ENCODE results near the gene TSPAN10. TPM values are rescaled to one million over a fixed set of nuclear protein-coding genes. Genes with fewer than 3 reads are reported as not detected.
A peak's percentile ranks its signal among the peaks of the same experiment; 100 is the strongest.

TSPAN10 gene
- total RNA-seq, 1 experiment from 2014 or later, result 1.8 TPM

GRCh38 chr17:81635973-81636504, 957 bp upstream of the TSPAN10 start:
- Mint-ChIP-seq H3K27ac (ENCODE audit: low read depth, unreplicated experiment) (peak overlapping the region; percentile 96), H3K4me3 (ENCODE audit: unreplicated experiment) (peak overlapping the region; percentile 89), H3K9me3 (ENCODE audit: unreplicated experiment) (no peaks in the 10 kb centered on the region), H3K27me3 (ENCODE audit: insufficient read depth, unreplicated experiment) (no peaks in the 10 kb centered on the region), H3K4me1 (ENCODE audit: insufficient read depth, unreplicated experiment) (peaks cover 6% of the 10 kb centered on the region), H3K36me3 (ENCODE audit: insufficient read depth, unreplicated experiment) (peaks cover 24% of the 10 kb centered on the region)
- TF ChIP-seq CTCF (IDR thresholded peaks at IDR 0.05; ENCODE audit: unreplicated experiment), result no peak
- DNase-seq (ENCODE audit: unreplicated experiment), result no peak
- ChIA-PET CTCF (interaction anchor here (0.6 to 0.7 kb wide), 4 partner anchors 22 to 115 kb away, joined by 3 to 4 read pairs (median 3); no protein-coding TSS in a partner anchor), POLR2A (interaction anchor here (0.6 to 5.7 kb wide), 19 partner anchors 11 to 241 kb away, joined by 3 to 65 read pairs (median 4); partner anchors contain the start of genes ARL16, BAHCC1, CCDC137 and FAAP100)
- intact Hi-C loops (cut with micrococcal nuclease), result loop anchor here (2.0 kb wide), 1 partner anchor 31 kb away; the partner anchor contains the start of genes CCDC137 and OXLD1
- no TSS peak for BruUV-seq (replicated peaks)

GRCh38 chr17:81638683-81639082, 1.7 kb downstream of the TSPAN10 start:
- H3K4me3 Mint-ChIP-seq (ENCODE audit: unreplicated experiment), result no peak overlapping the region
- no peak overlapping the region for H3K27ac Mint-ChIP-seq (ENCODE audit: low read depth, unreplicated experiment)
- no peak for DNase-seq (ENCODE audit: unreplicated experiment)
- POLR2A ChIA-PET, result interaction anchor here (0.7 to 5.7 kb wide), 3 partner anchors 27 to 1257 kb away, joined by 3 to 65 read pairs (median 6); partner anchors contain the start of genes ARL16 and HGS
- peaks cover 12% of the 10 kb centered on the region for H3K4me1 Mint-ChIP-seq (ENCODE audit: insufficient read depth, unreplicated experiment)
- H3K27me3 Mint-ChIP-seq (ENCODE audit: insufficient read depth, unreplicated experiment), result no peaks in the 10 kb centered on the region
- intact Hi-C loops (cut with micrococcal nuclease), result no loop called here
- CTCF ChIA-PET, result no interaction called here
- no peaks in the 10 kb centered on the region for H3K9me3 Mint-ChIP-seq (ENCODE audit: unreplicated experiment)
- no peak for TF ChIP-seq CTCF (IDR thresholded peaks at IDR 0.05; ENCODE audit: unreplicated experiment)
- BruUV-seq (replicated peaks), result no TSS peak
- peaks cover 20% of the 10 kb centered on the region for H3K36me3 Mint-ChIP-seq (ENCODE audit: insufficient read depth, unreplicated experiment)

- no peak overlapping the region for H3K27ac Mint-ChIP-seq (ENCODE audit: low read depth, unreplicated experiment)
- no peaks in the 10 kb centered on the region for H3K27me3 Mint-ChIP-seq (ENCODE audit: insufficient read depth, unreplicated experiment)
- POLR2A ChIA-PET, result interaction anchor here (0.5 to 5.7 kb wide), 3 partner anchors 27 to 126 kb away, joined by 3 to 65 read pairs (median 5); partner anchors contain the start of genes ARL16, CCDC137, HGS and OXLD1
- DNase-seq (ENCODE audit: unreplicated experiment), result no peak
- CTCF ChIA-PET, result interaction anchor here (0.6 to 1.0 kb wide), 3 partner anchors 9 to 1398 kb away, joined by 3 to 4 read pairs (median 3); no protein-coding TSS in a partner anchor
- H3K4me1 Mint-ChIP-seq (ENCODE audit: insufficient read depth, unreplicated experiment), result peaks cover 12% of the 10 kb centered on the region
- H3K36me3 Mint-ChIP-seq (ENCODE audit: insufficient read depth, unreplicated experiment), result peaks cover 18% of the 10 kb centered on the region
- no peak for TF ChIP-seq CTCF (IDR thresholded peaks at IDR 0.05; ENCODE audit: unreplicated experiment)
- no TSS peak for BruUV-seq (replicated peaks)
- H3K9me3 Mint-ChIP-seq (ENCODE audit: unreplicated experiment), result no peaks in the 10 kb centered on the region
- intact Hi-C loops (cut with micrococcal nuclease), result no loop called here
- no peak overlapping the region for H3K4me3 Mint-ChIP-seq (ENCODE audit: unreplicated experiment)
Observed at GRCh38 chr17:81640011-81640410, 3.0 kb downstream of the TSPAN10 start.

- POLR2A ChIA-PET, result interaction anchor here (0.6 to 2.6 kb wide), 4 partner anchors 19 to 34 kb away, joined by 3 to 22 read pairs (median 3); partner anchors contain the start of genes CCDC137 and OXLD1
- Mint-ChIP-seq H3K9me3 (ENCODE audit: unreplicated experiment) (no peaks in the 10 kb centered on the region), H3K4me3 (ENCODE audit: unreplicated experiment) (no peak overlapping the region), H3K36me3 (ENCODE audit: insufficient read depth, unreplicated experiment) (peaks cover 6% of the 10 kb centered on the region), H3K27me3 (ENCODE audit: insufficient read depth, unreplicated experiment) (no peaks in the 10 kb centered on the region), H3K27ac (ENCODE audit: low read depth, unreplicated experiment) (no peak overlapping the region), H3K4me1 (ENCODE audit: insufficient read depth, unreplicated experiment) (peaks cover 6% of the 10 kb centered on the region)
- no peak for TF ChIP-seq CTCF (IDR thresholded peaks at IDR 0.05; ENCODE audit: unreplicated experiment)
- intact Hi-C loops (cut with micrococcal nuclease), result no loop called here
- no TSS peak for BruUV-seq (replicated peaks)
- DNase-seq (ENCODE audit: unreplicated experiment), result peak; percentile 59
- CTCF ChIA-PET, result no interaction called here
Observed at GRCh38 chr17:81641825-81642489, 5.0 kb downstream of the TSPAN10 start.
